K562 treated with DMSO at 1 percent for 12 hours (cell line): ENCODE data around the gene NPDC1. TPM values are rescaled to one million over a fixed set of nuclear protein-coding genes. Genes with fewer than 3 reads are reported as not detected.

Experiments
- total RNA-seq: library from RNA; unstranded; fragments of 300-600 nt; gene quantifications from 2 replicates; pipeline ENCODE4 v1.2.3, GENCODE V29; 2022; ENCODE audit not compliant: insufficient read depth

NPDC1 gene
- 1.0 and 4.3 TPM in 2 replicates for total RNA-seq

DNA sequence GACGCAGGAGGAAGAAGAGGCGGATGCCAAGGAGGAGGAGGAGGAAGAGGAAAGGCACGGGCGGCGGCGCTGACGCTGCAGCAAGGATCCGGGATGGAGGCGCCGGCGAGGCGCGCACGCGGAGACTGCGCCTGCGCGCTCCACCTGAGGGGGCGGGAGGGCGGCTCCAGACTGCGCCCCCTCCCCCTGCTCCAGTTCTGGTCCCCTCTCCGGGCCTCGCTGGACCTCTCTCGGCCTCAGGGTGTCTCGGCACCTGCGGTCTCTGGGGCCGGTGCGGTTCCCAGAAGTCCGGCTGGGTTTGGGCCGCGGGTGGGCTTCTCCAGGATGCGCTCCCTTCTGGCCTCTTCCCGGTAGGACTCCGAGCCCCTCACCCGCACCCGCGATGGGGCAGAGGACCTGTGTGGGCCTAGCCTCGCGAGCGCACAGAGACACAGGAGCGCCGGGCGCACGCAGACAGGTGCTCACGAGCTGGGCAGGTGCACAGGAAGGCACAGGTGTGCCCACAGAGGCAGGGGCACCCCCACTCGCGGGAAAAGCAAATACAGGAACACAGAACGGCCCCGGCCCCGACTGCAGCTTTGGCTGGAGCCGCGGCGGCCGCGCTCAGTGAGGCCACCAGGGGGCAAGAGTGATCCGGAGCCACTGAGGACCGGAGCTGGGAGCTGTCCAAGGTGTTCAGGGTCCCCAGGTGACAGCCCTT lies at the start of gene NPDC1:
Gene NPDC1, minus strand, starts transcription at position 90 of the 700 bp plus-strand sequence. CDS start 188 bp downstream, outside the sequence.

DNA sequence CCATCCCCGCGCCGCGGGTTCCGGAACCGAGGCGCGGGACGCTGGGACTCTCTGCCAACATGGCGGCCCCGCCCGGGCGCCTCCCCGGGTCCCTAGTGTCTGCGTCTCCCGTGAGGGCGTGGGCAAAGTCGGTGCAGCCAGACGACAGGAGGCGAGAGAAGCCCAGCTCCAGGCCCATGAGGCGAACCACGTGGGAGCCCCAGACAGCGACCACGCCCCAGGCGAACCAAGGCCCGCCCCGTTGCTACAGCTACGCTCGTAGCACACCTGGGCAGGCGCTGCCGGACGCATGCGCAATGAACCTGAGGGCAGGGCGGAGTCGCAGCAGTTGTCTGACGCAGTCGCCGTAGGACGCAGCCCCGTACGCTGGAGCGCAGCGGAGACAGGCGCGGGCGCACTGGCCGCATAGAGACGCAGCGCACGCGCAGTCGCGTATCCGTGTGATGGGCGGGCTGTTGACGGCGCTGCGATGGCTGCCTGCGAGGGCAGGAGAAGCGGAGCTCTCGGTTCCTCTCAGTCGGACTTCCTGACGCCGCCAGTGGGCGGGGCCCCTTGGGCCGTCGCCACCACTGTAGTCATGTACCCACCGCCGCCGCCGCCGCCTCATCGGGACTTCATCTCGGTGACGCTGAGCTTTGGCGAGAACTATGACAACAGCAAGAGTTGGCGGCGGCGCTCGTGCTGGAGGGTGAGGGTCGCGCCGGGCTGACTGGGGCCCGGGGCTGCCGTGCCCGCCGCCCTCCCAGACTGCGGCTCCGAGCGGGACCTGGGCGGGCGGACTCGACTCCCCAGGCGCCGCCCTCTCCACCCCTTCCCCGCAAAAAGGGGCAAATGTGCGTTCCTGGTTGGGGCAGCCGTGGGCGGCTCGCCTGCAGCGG lies 40.8 kb upstream of the NPDC1 start, which contains the start of gene MAN1B1:
Gene MAN1B1, plus strand, starts transcription at position 455 of the 878 bp plus-strand sequence. Its CDS starts 15 bp downstream, at position 470.

DNA sequence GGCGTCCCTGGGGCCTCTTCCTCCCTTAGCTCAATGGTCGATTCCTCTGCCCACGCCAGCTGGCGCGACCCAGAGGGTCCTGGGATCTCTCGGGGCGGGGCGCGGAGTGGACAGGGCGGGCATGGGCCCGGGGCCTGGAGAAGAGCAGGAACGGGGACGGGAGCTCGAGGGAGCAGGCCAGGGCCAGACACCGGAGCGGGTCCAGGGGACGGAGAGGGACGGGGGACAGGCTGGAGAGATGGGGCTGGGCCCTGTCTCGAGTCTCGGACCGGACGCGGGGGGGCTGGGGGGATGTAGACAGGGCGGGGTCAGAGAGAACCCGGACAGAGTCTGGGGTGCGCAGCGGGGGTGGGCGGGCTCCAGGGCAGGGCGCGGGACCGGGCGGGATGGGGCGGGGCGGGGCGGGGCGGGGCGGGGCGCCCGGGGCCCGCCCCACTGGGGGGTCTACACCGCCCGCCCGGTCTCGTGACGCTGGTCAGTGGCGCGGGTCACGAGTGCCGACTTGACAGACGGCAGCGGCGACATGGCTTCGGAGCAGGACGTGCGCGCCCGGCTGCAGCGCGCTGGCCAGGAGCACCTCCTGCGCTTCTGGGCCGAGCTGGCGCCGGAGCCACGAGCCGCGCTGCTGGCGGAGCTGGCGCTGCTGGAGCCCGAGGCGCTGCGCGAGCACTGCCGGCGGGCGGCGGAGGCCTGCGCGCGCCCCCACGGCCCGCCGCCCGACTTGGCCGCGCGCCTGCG lies 31.2 kb upstream of the NPDC1 start, which contains the start of gene UAP1L1:
Gene UAP1L1, plus strand, starts transcription at position 508 of the 738 bp plus-strand sequence. Its CDS starts 16 bp downstream, at position 524.

DNA sequence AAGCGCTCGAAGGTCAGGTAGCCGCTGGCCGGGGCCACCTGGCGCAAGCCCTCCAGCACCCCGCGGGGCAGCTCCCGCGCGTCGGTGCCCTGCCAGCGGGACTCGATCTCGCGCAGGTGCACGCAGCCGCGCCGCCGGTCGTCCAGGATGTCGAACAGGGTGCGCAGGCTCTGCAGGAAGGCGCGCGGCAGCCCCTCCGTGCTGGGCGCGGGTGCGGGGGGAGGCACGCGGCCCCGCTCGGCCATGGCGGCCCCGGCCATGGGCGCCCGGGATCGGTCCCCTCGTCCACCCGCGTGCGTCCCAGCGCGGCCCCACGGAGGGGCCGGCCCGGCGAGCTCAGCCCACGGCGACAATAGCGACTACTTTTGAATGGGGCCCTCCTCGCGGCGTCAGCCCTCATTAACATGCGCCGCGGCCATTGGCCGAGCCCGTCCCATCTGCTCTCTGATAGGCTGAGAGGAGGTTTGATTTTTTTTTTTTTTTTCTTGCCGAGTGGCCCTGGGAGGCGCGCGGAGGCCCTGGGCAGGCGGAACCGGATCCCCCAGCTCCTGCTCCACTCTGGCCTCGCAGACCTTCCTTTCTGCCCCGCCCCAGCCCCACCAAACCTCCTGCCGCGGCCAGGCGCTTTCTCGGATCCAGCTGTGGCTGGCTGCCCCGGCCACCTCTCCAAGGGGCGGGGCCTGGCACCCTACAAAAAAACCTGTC lies 24.4 kb upstream of the NPDC1 start, which contains the start of gene SAPCD2:
Gene SAPCD2, minus strand, starts transcription at position 357 of the 705 bp plus-strand sequence. Its CDS starts 97 bp downstream, at position 260.

GRCh38 chr9:137053944-137054931 lies 8.3 kb upstream of the NPDC1 start, which contains the start of gene ENTPD2:
TSS of gene ENTPD2 (minus strand) at chr9:137054061. CDS start at chr9:137053997, 64 bp downstream.

DNA sequence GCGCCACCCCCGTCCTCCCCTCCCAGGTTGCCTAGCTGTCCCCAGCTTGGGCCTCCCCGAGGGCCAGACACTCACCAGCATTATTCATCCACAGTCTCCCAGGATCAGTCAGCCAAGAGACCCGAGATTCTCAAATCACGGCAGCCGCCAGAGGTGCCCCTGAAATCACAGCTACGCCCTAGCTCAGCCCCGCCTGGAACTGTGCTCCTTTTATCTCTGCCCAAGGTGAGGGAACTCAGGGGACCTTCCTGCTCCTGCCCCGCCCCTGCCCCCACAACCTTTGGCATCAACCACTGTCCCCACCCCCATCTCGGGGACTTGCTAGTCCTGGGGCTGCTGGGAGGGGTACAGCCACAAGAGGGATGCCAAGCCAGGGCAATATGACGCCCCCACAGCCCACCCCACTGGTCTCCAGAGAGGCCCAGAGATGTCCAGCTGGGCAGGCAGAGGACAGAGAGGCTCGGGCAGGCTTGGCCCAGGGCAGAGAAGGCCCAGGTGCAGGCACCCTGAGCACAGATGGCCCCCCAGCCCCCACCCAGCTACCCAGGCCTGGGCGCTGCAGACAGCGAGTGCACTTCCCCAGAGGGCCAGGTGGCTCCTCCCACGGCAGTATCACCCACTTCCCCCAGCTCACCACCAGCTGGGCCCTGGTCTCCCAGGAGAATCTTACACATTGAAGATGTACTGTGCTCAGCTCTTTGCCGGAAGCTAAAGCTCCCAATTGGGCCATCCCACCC lies 13.9 kb downstream of the NPDC1 start, which contains the start of gene FUT7:
Gene FUT7, minus strand, starts transcription at position 185 of the 737 bp plus-strand sequence. Its CDS starts 97 bp downstream, at position 88.

GRCh38 chr9:137027369-137028262 lies 18.4 kb downstream of the NPDC1 start, which contains the start of gene ABCA2:
TSS of gene ABCA2 (minus strand) at chr9:137028237. CDS start at chr9:137028140, 97 bp downstream.

GRCh38 chr9:136996361-136997292 lies 49.4 kb downstream of the NPDC1 start, which contains the start of gene CLIC3:
TSS of gene CLIC3 (minus strand) at chr9:136996568. CDS start at chr9:136996543, 25 bp downstream.

DNA sequence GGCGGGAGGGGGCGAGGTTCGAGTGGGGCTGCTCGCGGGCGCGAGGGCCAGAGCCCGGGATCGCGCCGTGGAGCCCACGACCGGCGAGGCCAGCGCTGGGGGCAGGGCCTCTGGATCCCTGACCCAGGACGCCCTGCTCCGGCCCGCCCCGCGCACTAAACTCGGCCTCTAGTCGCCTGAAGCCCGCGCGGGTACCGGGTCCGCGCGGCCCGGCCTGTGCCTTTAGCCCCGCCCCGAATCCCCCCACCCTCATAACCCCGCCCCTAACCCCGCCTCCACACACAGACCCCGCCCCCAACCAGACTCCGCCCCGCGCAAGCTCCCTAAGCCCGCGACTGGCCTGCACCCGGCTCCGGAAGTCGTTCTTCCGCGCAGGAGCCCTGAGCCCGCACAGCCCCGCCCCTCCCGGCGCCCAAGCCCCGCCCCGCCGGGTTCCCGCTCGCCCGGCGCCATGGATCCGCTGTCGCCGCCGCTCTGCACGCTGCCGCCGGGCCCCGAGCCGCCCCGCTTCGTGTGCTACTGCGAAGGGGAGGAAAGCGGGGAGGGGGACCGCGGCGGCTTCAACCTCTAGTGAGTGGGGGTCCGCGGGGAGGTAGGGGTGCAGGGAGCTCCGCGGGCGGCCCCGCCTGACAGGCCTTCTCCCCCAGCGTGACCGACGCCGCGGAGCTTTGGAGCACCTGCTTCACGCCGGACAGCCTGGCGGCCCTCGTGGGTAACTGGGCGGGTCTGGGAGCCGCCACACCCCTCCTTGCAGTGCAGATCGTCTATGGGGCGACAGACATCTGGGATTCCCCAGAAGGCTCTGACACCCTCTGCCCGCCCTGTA lies 53.8 kb downstream of the NPDC1 start, which contains the start of gene PAXX:
Gene PAXX, plus strand, starts transcription at position 430 of the 826 bp plus-strand sequence. Its CDS starts 22 bp downstream, at position 452.

Other genes with a start within 250 kb of the NPDC1 start
- 0.42 TPM in 1 of 2 replicates, not detected in the other for gene CCDC183, start 249.8 kb downstream of the NPDC1 start, total RNA-seq
- gene RABL6, start 238.2 kb downstream of the NPDC1 start, total RNA-seq, result 123 and 151 TPM in 2 replicates
- gene AJM1, start 203.7 kb downstream of the NPDC1 start, total RNA-seq, result 6.5 and 14.3 TPM in 2 replicates
- gene PHPT1, start 196.8 kb downstream of the NPDC1 start, total RNA-seq, result 119 and 244 TPM in 2 replicates
- 3.4 and 3.6 TPM in 2 replicates for gene MAMDC4, start 193.8 kb downstream of the NPDC1 start, total RNA-seq
- gene EDF1, start 179.9 kb downstream of the NPDC1 start, total RNA-seq, result 551 and 781 TPM in 2 replicates
- 25.9 and 33.7 TPM in 2 replicates for gene TRAF2, start 159.7 kb downstream of the NPDC1 start, total RNA-seq
- 126 and 129 TPM in 2 replicates for gene FBXW5, start 101.4 kb downstream of the NPDC1 start, total RNA-seq
- not detected in 2 replicates for gene C8G, start 100.9 kb downstream of the NPDC1 start, total RNA-seq
- not detected in 2 replicates for gene LCN12, start 93.9 kb downstream of the NPDC1 start, total RNA-seq
- gene PTGDS, start 68.7 kb downstream of the NPDC1 start, total RNA-seq, result 12.3 and 16.0 TPM in 2 replicates
- gene LCNL1, start 63.2 kb downstream of the NPDC1 start, total RNA-seq, result not detected in 2 replicates
- 91.4 and 99.8 TPM in 2 replicates for gene PAXX, start 53.8 kb downstream of the NPDC1 start, total RNA-seq
- gene CLIC3, start 49.6 kb downstream of the NPDC1 start, total RNA-seq, result not detected in 2 replicates
- 5.4 and 10.9 TPM in 2 replicates for gene ABCA2, start 17.9 kb downstream of the NPDC1 start, total RNA-seq
- not detected in 2 replicates for gene FUT7, start 14.1 kb downstream of the NPDC1 start, total RNA-seq
- not detected in 2 replicates for gene ENTPD2, start 7.9 kb upstream of the NPDC1 start, total RNA-seq
- 17.4 and 28.8 TPM in 2 replicates for gene SAPCD2, start 24.4 kb upstream of the NPDC1 start, total RNA-seq
- 5.9 and 8.8 TPM in 2 replicates for gene UAP1L1, start 31.3 kb upstream of the NPDC1 start, total RNA-seq
- 47.0 and 51.4 TPM in 2 replicates for gene MAN1B1, start 40.8 kb upstream of the NPDC1 start, total RNA-seq
- gene DPP7, start 68.6 kb upstream of the NPDC1 start, total RNA-seq, result 194 and 200 TPM in 2 replicates
- 0.85 TPM in 1 of 2 replicates, not detected in the other for gene GRIN1, start 93.0 kb upstream of the NPDC1 start, total RNA-seq
- gene LRRC26, start 123.9 kb upstream of the NPDC1 start, total RNA-seq, result not detected in 2 replicates
- not detected in 2 replicates for gene TMEM210, start 125.9 kb upstream of the NPDC1 start, total RNA-seq
- gene ANAPC2, start 142.4 kb upstream of the NPDC1 start, total RNA-seq, result 35.8 and 51.1 TPM in 2 replicates
- 138 and 226 TPM in 2 replicates for gene SSNA1, start 142.5 kb upstream of the NPDC1 start, total RNA-seq
- 23.4 and 26.9 TPM in 2 replicates for gene TPRN, start 154.6 kb upstream of the NPDC1 start, total RNA-seq
- 54.3 and 56.7 TPM in 2 replicates for gene TMEM203, start 159.5 kb upstream of the NPDC1 start, total RNA-seq
- gene NDOR1, start 159.5 kb upstream of the NPDC1 start, total RNA-seq, result 12.6 and 31.3 TPM in 2 replicates
- gene RNF208, start 176.1 kb upstream of the NPDC1 start, total RNA-seq, result 7.4 and 10.2 TPM in 2 replicates
- gene CYSRT1, start 179.0 kb upstream of the NPDC1 start, total RNA-seq, result 0.98 TPM in 1 of 2 replicates, not detected in the other
- not detected in 2 replicates for gene RNF224, start 181.3 kb upstream of the NPDC1 start, total RNA-seq
- gene SLC34A3, start 184.7 kb upstream of the NPDC1 start, total RNA-seq, result not detected in 2 replicates
- 804 and 847 TPM in 2 replicates for gene TUBB4B, start 195.1 kb upstream of the NPDC1 start, total RNA-seq
- gene STPG3, start 205.1 kb upstream of the NPDC1 start, total RNA-seq, result not detected in 2 replicates
- gene NELFB, start 209.2 kb upstream of the NPDC1 start, total RNA-seq, result 77.5 and 88.0 TPM in 2 replicates
- gene TOR4A, start 231.5 kb upstream of the NPDC1 start, total RNA-seq, result 52.4 and 66.1 TPM in 2 replicates